GM12891 (cell line): Measurements from ENCODE around the gene RTRAF.
A peak's percentile ranks its signal among the peaks of the same experiment; 100 is the strongest.

Source experiments
- POLR2A ChIP-seq: IDR thresholded peaks from 2 replicates; pipeline ENCODE4 v1.6.1; 2011; ENCODE audit warnings: low read depth, low read length, control low read depth
- POLR2AphosphoS5 ChIP-seq: IDR thresholded peaks from 2 replicates; pipeline ENCODE4 v1.6.1; 2011; ENCODE audit warnings: low read depth, low read length, control low read depth
- POU2F2 ChIP-seq: IDR thresholded peaks from 2 replicates; pipeline ENCODE4 v1.6.1; 2011; ENCODE audit warnings: low read depth, mild to moderate bottlenecking, control low read depth, low read length, moderate library complexity
- SPI1 ChIP-seq: IDR thresholded peaks from 2 replicates; pipeline ENCODE4 v1.6.1; 2011; ENCODE audit warnings: low read depth, low read length, control low read depth
- TAF1 ChIP-seq: IDR thresholded peaks from 2 replicates; pipeline ENCODE4 v1.6.1; 2011; ENCODE audit warnings: low read depth, low read length, control low read depth

GRCh38 chr14:51989293-51990234 lies at the start of gene RTRAF:
- 0 out of 2 replicates have a peak, but pooled peaks have one; percentile 56 for TF ChIP-seq POU2F2
- TF ChIP-seq TAF1 = peak; percentile 54; the same call in 1 of the 2 replicates
- peak; percentile 89 for TF ChIP-seq POLR2AphosphoS5
- no peak for TF ChIP-seq SPI1
- TF ChIP-seq POLR2A = peak; percentile 92
